HepG2 (cell line): ENCODE measurements around the gene RELL2. TPM values are rescaled to one million over a fixed set of nuclear protein-coding genes. Genes with fewer than 3 reads are reported as not detected.

ENCODE experiments used
- FOXP1 ChIP-seq, 2 experiments: fragments of 450-650 bp in 1 of 2; IDR thresholded peaks; 2 replicates each; pipeline ENCODE4 v1.6.1; 2017 to 2018; ENCODE audit warnings: antibody characterized with exemption in 1 of 2
- KAT8 ChIP-seq: IDR thresholded peaks from 2 replicates; pipeline ENCODE4 v1.6.1; 2016; ENCODE audit warnings: missing genetic modification reagents, missing compliant biosample characterization
- KLF12 ChIP-seq: sonication (generic); formaldehyde crosslinking; IDR thresholded peaks from 2 replicates; pipeline ENCODE4 v1.4.0; 2020; ENCODE audit warnings: missing genetic modification reagents, borderline replicate concordance
- RBFOX2 ChIP-seq: fragments of 200-400 bp; formaldehyde crosslinking; IDR thresholded peaks from 2 replicates; pipeline ENCODE4 v1.6.1; 2017; ENCODE audit warnings: low read depth, mild to moderate bottlenecking, low read length
- TAF1 ChIP-seq: sonication (generic); formaldehyde crosslinking; IDR thresholded peaks from 2 replicates; pipeline ENCODE4 v1.4.0; 2020; ENCODE audit warnings: missing genetic modification reagents
- TRIM24 ChIP-seq: sonication (generic); formaldehyde crosslinking; IDR thresholded peaks from 2 replicates; pipeline ENCODE4 v1.8.0; 2022; ENCODE audit warnings: mild to moderate bottlenecking, missing genetic modification reagents
- YY1 ChIP-seq: IDR thresholded peaks from 2 replicates; pipeline ENCODE4 v1.6.1; 2011; ENCODE audit warnings: low read length, low read depth, moderate library complexity, mild to moderate bottlenecking; ENCODE audit not compliant: insufficient read depth, insufficient replicate concordance
- ZNF34 ChIP-seq: sonication (generic); formaldehyde crosslinking; IDR thresholded peaks from 2 replicates; pipeline ENCODE4 v1.4.0; 2020; ENCODE audit warnings: mild to moderate bottlenecking, missing genetic modification reagents, borderline replicate concordance
- ZNF383 ChIP-seq: sonication (generic); formaldehyde crosslinking; IDR thresholded peaks from 2 replicates; pipeline ENCODE4 v1.4.0; 2020; ENCODE audit warnings: missing genetic modification reagents, mild to moderate bottlenecking, borderline replicate concordance
- ZNF496 ChIP-seq: sonication (generic); formaldehyde crosslinking; IDR thresholded peaks from 2 replicates; pipeline ENCODE4 v1.8.1; 2023; ENCODE audit warnings: mild to moderate bottlenecking, moderate library complexity, missing genetic modification reagents; ENCODE audit not compliant: insufficient replicate concordance
- ZNF563 ChIP-seq: sonication (generic); formaldehyde crosslinking; IDR thresholded peaks from 2 replicates; pipeline ENCODE4 v1.8.0; 2022; ENCODE audit warnings: mild to moderate bottlenecking, moderate library complexity, missing genetic modification reagents
- ZNF761 ChIP-seq: sonication (generic); formaldehyde crosslinking; conservative IDR thresholded peaks from 2 replicates; pipeline ENCODE4 v1.4.0; 2020; ENCODE audit warnings: mild to moderate bottlenecking, missing genetic modification reagents
- ZNF782 ChIP-seq: sonication (generic); formaldehyde crosslinking; IDR thresholded peaks from 2 replicates; pipeline ENCODE4 v1.4.0; 2020; ENCODE audit warnings: missing genetic modification reagents, mild to moderate bottlenecking, borderline replicate concordance
- polyA plus RNA-seq, 8 experiments: library from polyadenylated mRNA; depleted of rRNA in 3 of 8; stranded (reverse) in 7 of 8; unstranded in 1 of 8; fragments of >200 nt; fragmentation: Illumina TruSeq in 4 of 8; extraction: Trizol in 4 of 8; gene quantifications; 2 replicates each; pipeline versions ENCODE4 v1.2.1 to v1.2.3, GENCODE V29; 2011 to 2016; ENCODE audit warnings: low read depth in 4 of 8, missing spikeins in 1 of 8, mixed read lengths in 1 of 8; ENCODE audit not compliant: insufficient read depth in 1 of 8
- total RNA-seq, 5 experiments: library from RNA; depleted of rRNA; stranded (reverse); fragments of >200 nt; fragmentation: Illumina TruSeq; extraction: Trizol; gene quantifications; 2 replicates each; pipeline ENCODE4 v1.2.3, GENCODE V29; 2016; ENCODE audit warnings: low read depth in 1 of 5
- TF ChIP-seq, protein P1 (sequence below): sonication (generic); formaldehyde crosslinking; IDR thresholded peaks from 2 replicates; pipeline ENCODE4 v1.5.1; 2020; ENCODE audit warnings: missing genetic modification reagents, mild to moderate bottlenecking, borderline replicate concordance
- TF ChIP-seq, protein P2 (sequence below): sonication (generic); formaldehyde crosslinking; IDR thresholded peaks from 2 replicates; pipeline ENCODE4 v1.4.0; 2020; ENCODE audit warnings: missing genetic modification reagents
- TF ChIP-seq, protein P3 (sequence below): sonication (generic); formaldehyde crosslinking; IDR thresholded peaks from 2 replicates; pipeline ENCODE4 v1.4.0; 2020; ENCODE audit warnings: mild to moderate bottlenecking, low read depth, missing genetic modification reagents
- TF ChIP-seq, protein P4 (sequence below): sonication (generic); formaldehyde crosslinking; IDR thresholded peaks from 2 replicates; pipeline ENCODE4 v1.4.0; 2020; ENCODE audit warnings: mild to moderate bottlenecking, missing genetic modification reagents
- TF ChIP-seq, protein P5 (sequence below): sonication (generic); formaldehyde crosslinking; IDR thresholded peaks from 2 replicates; pipeline ENCODE4 v1.4.0; 2020; ENCODE audit warnings: missing genetic modification reagents

RELL2 gene
- total and polyA plus RNA-seq, 2 of the 13 experiments (the other 11 are each of a cell fraction or from before 2014, with no cell fraction given), result 6.4 to 8.3 TPM

DNA sequence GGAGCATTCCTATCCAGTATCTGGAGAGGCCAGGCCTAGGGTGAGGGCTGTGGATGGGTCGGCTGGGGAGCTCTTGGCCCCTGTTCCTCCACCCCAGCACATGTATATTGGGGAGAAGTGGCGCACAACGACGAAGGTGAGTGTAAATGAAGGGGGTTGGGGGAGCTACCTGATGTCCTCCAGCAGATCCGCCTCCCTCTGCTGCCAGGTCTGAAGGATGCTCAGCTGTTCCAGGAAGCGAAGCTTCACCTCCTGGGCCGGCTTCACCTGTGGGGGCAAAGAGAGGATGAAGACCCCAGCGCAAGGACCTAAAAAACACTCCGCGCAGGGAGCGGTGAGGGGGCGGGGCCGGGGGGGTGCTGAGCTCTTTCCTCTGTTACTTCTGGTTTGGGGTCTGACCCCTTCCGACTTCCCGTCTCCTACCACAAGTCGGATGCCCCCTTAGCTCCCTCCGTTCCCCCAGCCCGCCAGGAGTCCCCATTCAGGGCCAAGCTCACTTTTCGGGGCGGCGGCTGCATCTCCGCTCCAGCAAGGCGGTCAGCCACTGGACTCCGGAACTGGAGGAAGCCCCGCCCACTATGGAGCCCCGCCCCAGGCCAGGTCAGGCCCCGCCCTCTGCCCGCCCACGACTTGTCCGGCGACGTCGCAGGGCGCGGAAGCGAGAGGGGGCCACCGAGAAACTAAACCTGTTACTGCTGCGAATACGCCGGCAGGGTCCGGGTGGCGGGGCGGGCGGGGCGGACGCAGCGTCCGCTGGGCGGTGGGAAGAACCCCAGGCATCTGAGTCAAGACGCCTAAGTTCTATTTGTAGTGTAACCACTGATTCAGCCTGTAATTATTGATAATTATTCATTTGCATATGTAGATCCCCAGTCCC, 14.3 kb downstream of the RELL2 start, which contains the start of gene FCHSD1 (continued):
- TF ChIP-seq, protein P1, sequence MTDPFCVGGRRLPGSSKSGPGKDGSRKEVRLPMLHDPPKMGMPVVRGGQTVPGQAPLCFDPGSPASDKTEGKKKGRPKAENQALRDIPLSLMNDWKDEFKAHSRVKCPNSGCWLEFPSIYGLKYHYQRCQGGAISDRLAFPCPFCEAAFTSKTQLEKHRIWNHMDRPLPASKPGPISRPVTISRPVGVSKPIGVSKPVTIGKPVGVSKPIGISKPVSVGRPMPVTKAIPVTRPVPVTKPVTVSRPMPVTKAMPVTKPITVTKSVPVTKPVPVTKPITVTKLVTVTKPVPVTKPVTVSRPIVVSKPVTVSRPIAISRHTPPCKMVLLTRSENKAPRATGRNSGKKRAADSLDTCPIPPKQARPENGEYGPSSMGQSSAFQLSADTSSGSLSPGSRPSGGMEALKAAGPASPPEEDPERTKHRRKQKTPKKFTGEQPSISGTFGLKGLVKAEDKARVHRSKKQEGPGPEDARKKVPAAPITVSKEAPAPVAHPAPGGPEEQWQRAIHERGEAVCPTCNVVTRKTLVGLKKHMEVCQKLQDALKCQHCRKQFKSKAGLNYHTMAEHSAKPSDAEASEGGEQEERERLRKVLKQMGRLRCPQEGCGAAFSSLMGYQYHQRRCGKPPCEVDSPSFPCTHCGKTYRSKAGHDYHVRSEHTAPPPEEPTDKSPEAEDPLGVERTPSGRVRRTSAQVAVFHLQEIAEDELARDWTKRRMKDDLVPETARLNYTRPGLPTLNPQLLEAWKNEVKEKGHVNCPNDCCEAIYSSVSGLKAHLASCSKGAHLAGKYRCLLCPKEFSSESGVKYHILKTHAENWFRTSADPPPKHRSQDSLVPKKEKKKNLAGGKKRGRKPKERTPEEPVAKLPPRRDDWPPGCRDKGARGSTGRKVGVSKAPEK, result no peak
- 0 out of 2 replicates have a peak, but pooled peaks have one; percentile 58 for TF ChIP-seq ZNF383 (CRISPR knock-in tag)
- no peak for TF ChIP-seq ZNF496 (CRISPR knock-in tag)
- TF ChIP-seq, protein P2, sequence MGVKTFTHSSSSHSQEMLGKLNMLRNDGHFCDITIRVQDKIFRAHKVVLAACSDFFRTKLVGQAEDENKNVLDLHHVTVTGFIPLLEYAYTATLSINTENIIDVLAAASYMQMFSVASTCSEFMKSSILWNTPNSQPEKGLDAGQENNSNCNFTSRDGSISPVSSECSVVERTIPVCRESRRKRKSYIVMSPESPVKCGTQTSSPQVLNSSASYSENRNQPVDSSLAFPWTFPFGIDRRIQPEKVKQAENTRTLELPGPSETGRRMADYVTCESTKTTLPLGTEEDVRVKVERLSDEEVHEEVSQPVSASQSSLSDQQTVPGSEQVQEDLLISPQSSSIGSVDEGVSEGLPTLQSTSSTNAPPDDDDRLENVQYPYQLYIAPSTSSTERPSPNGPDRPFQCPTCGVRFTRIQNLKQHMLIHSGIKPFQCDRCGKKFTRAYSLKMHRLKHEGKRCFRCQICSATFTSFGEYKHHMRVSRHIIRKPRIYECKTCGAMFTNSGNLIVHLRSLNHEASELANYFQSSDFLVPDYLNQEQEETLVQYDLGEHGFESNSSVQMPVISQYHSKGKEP (CRISPR knock-in tag), result no peak
- peak; percentile 23 for TF ChIP-seq YY1
- TF ChIP-seq, protein P3, sequence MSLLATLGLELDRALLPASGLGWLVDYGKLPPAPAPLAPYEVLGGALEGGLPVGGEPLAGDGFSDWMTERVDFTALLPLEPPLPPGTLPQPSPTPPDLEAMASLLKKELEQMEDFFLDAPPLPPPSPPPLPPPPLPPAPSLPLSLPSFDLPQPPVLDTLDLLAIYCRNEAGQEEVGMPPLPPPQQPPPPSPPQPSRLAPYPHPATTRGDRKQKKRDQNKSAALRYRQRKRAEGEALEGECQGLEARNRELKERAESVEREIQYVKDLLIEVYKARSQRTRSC (CRISPR knock-in tag), result no peak
- TF ChIP-seq ZNF761, result no peak
- TF ChIP-seq, protein P4, sequence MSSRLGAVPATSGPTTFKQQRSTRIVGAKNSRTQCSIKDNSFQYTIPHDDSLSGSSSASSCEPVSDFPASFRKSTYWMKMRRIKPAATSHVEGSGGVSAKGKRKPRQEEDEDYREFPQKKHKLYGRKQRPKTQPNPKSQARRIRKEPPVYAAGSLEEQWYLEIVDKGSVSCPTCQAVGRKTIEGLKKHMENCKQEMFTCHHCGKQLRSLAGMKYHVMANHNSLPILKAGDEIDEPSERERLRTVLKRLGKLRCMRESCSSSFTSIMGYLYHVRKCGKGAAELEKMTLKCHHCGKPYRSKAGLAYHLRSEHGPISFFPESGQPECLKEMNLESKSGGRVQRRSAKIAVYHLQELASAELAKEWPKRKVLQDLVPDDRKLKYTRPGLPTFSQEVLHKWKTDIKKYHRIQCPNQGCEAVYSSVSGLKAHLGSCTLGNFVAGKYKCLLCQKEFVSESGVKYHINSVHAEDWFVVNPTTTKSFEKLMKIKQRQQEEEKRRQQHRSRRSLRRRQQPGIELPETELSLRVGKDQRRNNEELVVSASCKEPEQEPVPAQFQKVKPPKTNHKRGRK (CRISPR knock-in tag), result no peak
- no peak for TF ChIP-seq ZNF563 (CRISPR knock-in tag)
- no peak for TF ChIP-seq ZNF34 (CRISPR knock-in tag)
- TF ChIP-seq FOXP1 (IDR thresholded peaks at IDR 0.05), result no peak
- TF ChIP-seq FOXP1 (CRISPR knock-in tag; IDR thresholded peaks at IDR 0.05), result no peak
- no peak for TF ChIP-seq TRIM24 (CRISPR knock-in tag)
- TF ChIP-seq, protein P5, sequence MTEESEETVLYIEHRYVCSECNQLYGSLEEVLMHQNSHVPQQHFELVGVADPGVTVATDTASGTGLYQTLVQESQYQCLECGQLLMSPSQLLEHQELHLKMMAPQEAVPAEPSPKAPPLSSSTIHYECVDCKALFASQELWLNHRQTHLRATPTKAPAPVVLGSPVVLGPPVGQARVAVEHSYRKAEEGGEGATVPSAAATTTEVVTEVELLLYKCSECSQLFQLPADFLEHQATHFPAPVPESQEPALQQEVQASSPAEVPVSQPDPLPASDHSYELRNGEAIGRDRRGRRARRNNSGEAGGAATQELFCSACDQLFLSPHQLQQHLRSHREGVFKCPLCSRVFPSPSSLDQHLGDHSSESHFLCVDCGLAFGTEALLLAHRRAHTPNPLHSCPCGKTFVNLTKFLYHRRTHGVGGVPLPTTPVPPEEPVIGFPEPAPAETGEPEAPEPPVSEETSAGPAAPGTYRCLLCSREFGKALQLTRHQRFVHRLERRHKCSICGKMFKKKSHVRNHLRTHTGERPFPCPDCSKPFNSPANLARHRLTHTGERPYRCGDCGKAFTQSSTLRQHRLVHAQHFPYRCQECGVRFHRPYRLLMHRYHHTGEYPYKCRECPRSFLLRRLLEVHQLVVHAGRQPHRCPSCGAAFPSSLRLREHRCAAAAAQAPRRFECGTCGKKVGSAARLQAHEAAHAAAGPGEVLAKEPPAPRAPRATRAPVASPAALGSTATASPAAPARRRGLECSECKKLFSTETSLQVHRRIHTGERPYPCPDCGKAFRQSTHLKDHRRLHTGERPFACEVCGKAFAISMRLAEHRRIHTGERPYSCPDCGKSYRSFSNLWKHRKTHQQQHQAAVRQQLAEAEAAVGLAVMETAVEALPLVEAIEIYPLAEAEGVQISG (CRISPR knock-in tag), result peak; percentile 43; the same call in 1 of the 2 replicates
- no peak for TF ChIP-seq ZNF782
- TF ChIP-seq KLF12 (CRISPR knock-in tag), result no peak
- peak; percentile 60 for TF ChIP-seq RBFOX2
- TF ChIP-seq TAF1, result peak; percentile 54
- TF ChIP-seq KAT8 (CRISPR knock-in tag), result no peak; the same call in none of the 2 replicates
